ENCODE results near the gene HIC2. TPM values are rescaled to one million over a fixed set of nuclear protein-coding genes. Genes with fewer than 3 reads are reported as not detected.
"Not testable (repeated sequence)": the region's sequence is repeated elsewhere in the genome, so short reads cannot be mapped to it uniquely, and the experiment has no call there.

The HIC2 gene, protein sequence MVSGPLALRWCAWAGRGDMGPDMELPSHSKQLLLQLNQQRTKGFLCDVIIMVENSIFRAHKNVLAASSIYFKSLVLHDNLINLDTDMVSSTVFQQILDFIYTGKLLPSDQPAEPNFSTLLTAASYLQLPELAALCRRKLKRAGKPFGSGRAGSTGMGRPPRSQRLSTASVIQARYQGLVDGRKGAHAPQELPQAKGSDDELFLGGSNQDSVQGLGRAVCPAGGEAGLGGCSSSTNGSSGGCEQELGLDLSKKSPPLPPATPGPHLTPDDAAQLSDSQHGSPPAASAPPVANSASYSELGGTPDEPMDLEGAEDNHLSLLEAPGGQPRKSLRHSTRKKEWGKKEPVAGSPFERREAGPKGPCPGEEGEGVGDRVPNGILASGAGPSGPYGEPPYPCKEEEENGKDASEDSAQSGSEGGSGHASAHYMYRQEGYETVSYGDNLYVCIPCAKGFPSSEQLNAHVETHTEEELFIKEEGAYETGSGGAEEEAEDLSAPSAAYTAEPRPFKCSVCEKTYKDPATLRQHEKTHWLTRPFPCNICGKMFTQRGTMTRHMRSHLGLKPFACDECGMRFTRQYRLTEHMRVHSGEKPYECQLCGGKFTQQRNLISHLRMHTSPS
- total RNA-seq (1 to 10 TPM; 3.8 to 6.1 TPM), polyA plus RNA-seq (1 to 10 TPM; 1.8 to 1.9 TPM)
- long read RNA-seq, donor 1, full-length matches to known transcripts, result 3 of 9 reads
- long read RNA-seq, donor 1, partial matches to known transcripts, result 6 of 9 reads
- long read RNA-seq, donor 1, other reads (novel, unspliced or antisense), result 0 of 9 reads
- long read RNA-seq, donor 2, result 0 reads
- long read RNA-seq, donor 3, full-length matches to known transcripts, result 1 of 1 reads
- long read RNA-seq, donor 3, partial matches to known transcripts, result 0 of 1 reads
- long read RNA-seq, donor 3, other reads (novel, unspliced or antisense), result 0 of 1 reads
- long read RNA-seq, donor 4, full-length matches to known transcripts, result 1 of 1 reads
- long read RNA-seq, donor 4, partial matches to known transcripts, result 0 of 1 reads
- long read RNA-seq, donor 4, other reads (novel, unspliced or antisense), result 0 of 1 reads
- long read RNA-seq, donor 5, full-length matches to known transcripts, result 5 of 10 reads
- long read RNA-seq, donor 5, partial matches to known transcripts, result 5 of 10 reads
- long read RNA-seq, donor 5, other reads (novel, unspliced or antisense), result 0 of 10 reads

GRCh38 chr22:21417227-21417746 is at the start of gene HIC2:
Gene HIC2 (plus strand): TSS chr22:21417371. CDS start chr22:21442832, 25,461 bp downstream.
- not testable (repeated sequence) for H3K36me3 ChIP-seq (ENCODE audit: control insufficient read depth in 4 of 4, insufficient read depth in 4 of 4, low read length in 4 of 4); H3K27ac ChIP-seq (ENCODE audit: low read depth in 1 of 2, low read length in 1 of 2); H3K27me3 ChIP-seq (ENCODE audit: control insufficient read depth in 3 of 3, insufficient read depth in 3 of 3, low read length in 2 of 3); H3K4me1 ChIP-seq (ENCODE audit: control insufficient read depth in 5 of 5, insufficient read depth in 5 of 5, low read length in 5 of 5); H3K4me3 ChIP-seq; DNase-seq; H3K9me3 ChIP-seq (ENCODE audit: control insufficient read depth in 4 of 4, insufficient read depth in 3 of 4, low read length in 3 of 4); H3K9ac ChIP-seq (ENCODE audit: insufficient read depth in 1 of 2, low read length in 2 of 2)
- peak; percentile 95 for ATAC-seq (ENCODE audit: insufficient read depth, low FRiP score)
- 1 to 3% methylated on average over 13 to 38 of the region's 81 CpGs for WGBS, 2 donors

DNA sequence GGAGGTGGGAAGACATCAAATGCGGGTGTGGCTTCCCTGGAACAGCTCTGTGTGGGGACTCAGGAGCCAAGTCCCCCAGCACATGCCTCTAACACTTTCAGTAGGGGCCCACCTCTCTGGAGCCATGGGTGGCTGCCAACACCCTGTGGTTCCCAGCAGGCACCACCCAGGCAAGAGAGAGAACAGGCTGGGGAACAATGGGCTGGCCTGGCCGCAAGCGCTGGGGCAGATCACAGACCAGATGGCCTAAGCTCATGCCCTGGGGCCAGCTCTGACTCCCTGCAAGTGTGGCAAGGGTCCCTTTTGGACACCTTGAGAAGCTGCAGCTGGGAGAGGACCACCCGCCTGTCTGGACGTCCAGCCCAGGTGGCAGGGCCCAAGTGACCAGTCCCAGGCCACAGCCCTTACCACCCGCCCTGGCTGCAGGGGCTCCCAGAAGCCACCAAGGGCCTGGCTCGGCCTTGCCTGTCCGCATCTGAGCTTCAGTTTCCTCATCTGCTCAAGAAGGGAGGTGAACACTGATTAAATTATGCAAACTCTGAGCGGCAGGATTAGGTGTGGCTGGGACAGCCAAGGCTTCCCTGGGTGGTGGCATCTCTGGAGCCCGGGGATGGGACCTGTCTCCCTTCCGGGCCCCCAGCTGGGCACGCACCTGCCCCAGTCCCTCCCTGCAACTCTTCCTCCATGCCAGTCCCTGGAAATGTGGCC is 48.4 kb upstream of the HIC2 start:
- not testable (repeated sequence) for H3K9ac ChIP-seq (ENCODE audit: insufficient read depth in 1 of 2, low read length in 2 of 2); H3K4me3 ChIP-seq; H3K27ac ChIP-seq (ENCODE audit: low read depth in 1 of 2, low read length in 1 of 2); ATAC-seq (ENCODE audit: insufficient read depth, low FRiP score); H3K27me3 ChIP-seq (ENCODE audit: control insufficient read depth in 3 of 3, insufficient read depth in 3 of 3, low read length in 2 of 3); DNase-seq; H3K36me3 ChIP-seq (ENCODE audit: control insufficient read depth in 4 of 4, insufficient read depth in 4 of 4, low read length in 4 of 4); H3K9me3 ChIP-seq (ENCODE audit: control insufficient read depth in 4 of 4, insufficient read depth in 3 of 4, low read length in 3 of 4); H3K4me1 ChIP-seq (ENCODE audit: control insufficient read depth in 5 of 5, insufficient read depth in 5 of 5, low read length in 5 of 5)
- WGBS, 2 donors, result 96 to 100% methylated on average over 3 of the region's 12 CpGs

- not testable (repeated sequence) for ATAC-seq (ENCODE audit: insufficient read depth, low FRiP score)
- WGBS, 2 donors, result no CpG with 5 or more reads among the region's 4 CpGs
Observed at GRCh38 chr22:21375880-21376279, 41.3 kb upstream of the HIC2 start.

DNA sequence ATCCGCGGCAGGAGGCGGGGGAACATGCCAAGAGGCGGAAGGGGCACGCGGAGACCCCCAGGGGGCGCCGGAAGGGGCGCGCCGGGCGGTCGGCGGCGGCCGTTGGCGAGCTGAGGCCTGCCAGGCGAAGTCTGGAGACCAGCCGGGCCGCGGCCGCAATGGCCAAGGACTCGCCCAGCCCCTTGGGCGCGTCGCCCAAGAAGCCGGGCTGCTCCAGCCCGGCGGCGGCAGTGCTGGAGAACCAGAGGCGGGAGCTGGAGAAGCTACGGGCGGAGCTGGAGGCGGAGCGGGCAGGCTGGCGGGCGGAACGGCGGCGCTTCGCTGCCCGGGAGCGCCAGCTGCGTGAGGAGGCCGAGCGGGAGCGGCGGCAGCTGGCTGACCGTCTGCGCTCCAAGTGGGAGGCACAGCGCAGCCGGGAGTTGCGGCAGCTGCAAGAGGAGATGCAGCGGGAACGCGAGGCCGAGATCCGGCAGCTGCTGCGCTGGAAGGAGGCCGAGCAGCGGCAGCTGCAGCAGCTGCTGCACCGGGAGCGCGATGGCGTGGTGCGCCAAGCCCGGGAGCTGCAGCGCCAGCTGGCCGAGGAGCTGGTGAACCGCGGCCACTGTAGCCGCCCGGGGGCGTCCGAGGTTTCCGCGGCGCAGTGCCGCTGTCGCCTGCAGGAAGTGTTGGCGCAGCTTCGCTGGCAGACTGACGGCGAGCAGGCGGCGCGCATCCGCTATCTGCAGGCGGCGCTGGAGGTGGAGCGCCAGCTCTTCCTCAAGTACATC is 33.3 kb upstream of the HIC2 start, which contains the start of gene RIMBP3B:
Gene RIMBP3B, plus strand, starts transcription at position 51 of the 767 bp plus-strand sequence. Its CDS starts 108 bp downstream, at position 159.
- H3K36me3 ChIP-seq (ENCODE audit: control insufficient read depth in 4 of 4, insufficient read depth in 4 of 4, low read length in 4 of 4), result not testable (repeated sequence)

More at GRCh38 chr22:21375880-21376279, 41.3 kb upstream of the HIC2 start:
- H3K4me3 ChIP-seq; H3K9me3 ChIP-seq (ENCODE audit: control insufficient read depth in 4 of 4, insufficient read depth in 3 of 4, low read length in 3 of 4); DNase-seq; H3K4me1 ChIP-seq (ENCODE audit: control insufficient read depth in 5 of 5, insufficient read depth in 5 of 5, low read length in 5 of 5); H3K27me3 ChIP-seq (ENCODE audit: control insufficient read depth in 3 of 3, insufficient read depth in 3 of 3, low read length in 2 of 3); H3K27ac ChIP-seq (ENCODE audit: low read depth in 1 of 2, low read length in 1 of 2); H3K9ac ChIP-seq (ENCODE audit: insufficient read depth in 1 of 2, low read length in 2 of 2); H3K36me3 ChIP-seq (ENCODE audit: control insufficient read depth in 4 of 4, insufficient read depth in 4 of 4, low read length in 4 of 4): not testable (repeated sequence)

DNA sequence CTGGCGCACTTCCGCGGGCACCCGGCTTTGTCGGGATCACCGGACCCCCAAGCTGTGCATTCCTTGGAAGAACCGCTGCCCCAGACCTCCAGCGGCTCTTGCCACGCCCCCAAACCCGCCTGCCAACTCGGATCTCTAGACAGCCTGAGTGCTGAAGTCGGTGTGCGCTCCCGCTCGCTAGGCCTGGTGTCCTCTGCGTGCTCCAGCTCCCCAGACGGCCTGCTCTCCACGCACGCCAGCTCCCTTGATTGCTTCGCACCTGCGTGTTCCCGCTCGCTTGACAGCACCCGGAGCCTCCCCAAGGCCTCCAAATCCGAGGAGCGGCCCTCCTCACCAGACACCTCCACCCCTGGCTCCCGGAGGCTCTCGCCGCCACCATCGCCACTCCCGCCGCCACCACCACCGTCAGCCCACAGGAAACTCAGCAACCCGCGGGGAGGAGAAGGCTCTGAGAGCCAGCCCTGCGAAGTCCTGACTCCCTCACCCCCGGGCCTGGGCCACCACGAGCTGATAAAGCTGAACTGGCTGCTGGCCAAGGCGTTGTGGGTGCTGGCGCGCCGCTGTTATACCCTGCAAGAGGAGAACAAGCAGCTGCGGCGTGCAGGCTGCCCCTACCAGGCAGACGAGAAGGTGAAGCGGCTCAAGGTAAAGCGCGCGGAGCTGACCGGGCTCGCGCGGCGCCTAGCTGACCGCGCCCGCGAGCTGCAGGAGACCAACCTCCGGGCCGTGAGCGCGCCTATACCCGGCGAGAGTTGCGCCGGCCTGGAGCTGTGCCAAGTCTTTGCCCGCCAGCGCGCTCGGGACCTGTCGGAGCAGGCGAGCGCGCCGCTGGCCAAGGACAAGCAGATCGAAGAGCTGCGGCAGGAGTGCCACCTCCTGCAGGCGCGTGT is 32.5 kb upstream of the HIC2 start:
- H3K27ac ChIP-seq (ENCODE audit: low read depth in 1 of 2, low read length in 1 of 2); H3K9me3 ChIP-seq (ENCODE audit: control insufficient read depth in 4 of 4, insufficient read depth in 3 of 4, low read length in 3 of 4); H3K9ac ChIP-seq (ENCODE audit: insufficient read depth in 1 of 2, low read length in 2 of 2); DNase-seq; H3K27me3 ChIP-seq (ENCODE audit: control insufficient read depth in 3 of 3, insufficient read depth in 3 of 3, low read length in 2 of 3); H3K4me3 ChIP-seq; H3K4me1 ChIP-seq (ENCODE audit: control insufficient read depth in 5 of 5, insufficient read depth in 5 of 5, low read length in 5 of 5); H3K36me3 ChIP-seq (ENCODE audit: control insufficient read depth in 4 of 4, insufficient read depth in 4 of 4, low read length in 4 of 4): not testable (repeated sequence)
- no CpG with 5 or more reads among the region's 79 CpGs for WGBS, 2 donors
- peak; percentile 55 for ATAC-seq (ENCODE audit: insufficient read depth, low FRiP score)

More for the DNA sequence above, 33.3 kb upstream of the HIC2 start, which contains the start of gene RIMBP3B:
- ATAC-seq (ENCODE audit: insufficient read depth, low FRiP score), result peak; percentile 70
- H3K27me3 ChIP-seq (ENCODE audit: control insufficient read depth in 3 of 3, insufficient read depth in 3 of 3, low read length in 2 of 3); H3K27ac ChIP-seq (ENCODE audit: low read depth in 1 of 2, low read length in 1 of 2); H3K4me1 ChIP-seq (ENCODE audit: control insufficient read depth in 5 of 5, insufficient read depth in 5 of 5, low read length in 5 of 5); H3K9ac ChIP-seq (ENCODE audit: insufficient read depth in 1 of 2, low read length in 2 of 2); H3K9me3 ChIP-seq (ENCODE audit: control insufficient read depth in 4 of 4, insufficient read depth in 3 of 4, low read length in 3 of 4); H3K4me3 ChIP-seq; DNase-seq: not testable (repeated sequence)
- no CpG with 5 or more reads among the region's 91 CpGs for WGBS, 2 donors

- not testable (repeated sequence) for H3K27ac ChIP-seq (ENCODE audit: low read depth in 1 of 2, low read length in 1 of 2); H3K4me1 ChIP-seq (ENCODE audit: control insufficient read depth in 5 of 5, insufficient read depth in 5 of 5, low read length in 5 of 5); H3K36me3 ChIP-seq (ENCODE audit: control insufficient read depth in 4 of 4, insufficient read depth in 4 of 4, low read length in 4 of 4); H3K4me3 ChIP-seq; H3K27me3 ChIP-seq (ENCODE audit: control insufficient read depth in 3 of 3, insufficient read depth in 3 of 3, low read length in 2 of 3); H3K9ac ChIP-seq (ENCODE audit: insufficient read depth in 1 of 2, low read length in 2 of 2); DNase-seq; H3K9me3 ChIP-seq (ENCODE audit: control insufficient read depth in 4 of 4, insufficient read depth in 3 of 4, low read length in 3 of 4); ATAC-seq (ENCODE audit: insufficient read depth, low FRiP score)
- WGBS, 2 donors, result no CpG with 5 or more reads among the region's 7 CpGs
Observed at GRCh38 chr22:21389480-21389879, 27.7 kb upstream of the HIC2 start.

All from lung (tissue), 14 donors.